Adipocyte (in vitro differentiated cells): ENCODE results near the gene MOB3B.

Experiments
- DNase-seq: peaks from one replicate; pipeline ENCODE4 v3.0.0-alpha.2; 2015; ENCODE audit warnings: low read depth
- H3K27me3 ChIP-seq: replicated peaks from 2 replicates; pipeline ENCODE4 v1.7.0; 2013; ENCODE audit warnings: mild to moderate bottlenecking, low read length, moderate library complexity; ENCODE audit not compliant: control insufficient read depth, insufficient read depth
- H3K36me3 ChIP-seq: 2 replicates; pipeline ENCODE4 v1.7.0; 2013; ENCODE audit warnings: low read length, mild to moderate bottlenecking, moderate library complexity; ENCODE audit not compliant: control insufficient read depth, insufficient read depth, severe bottlenecking
- H3K4me1 ChIP-seq: 2 replicates; pipeline ENCODE4 v1.7.0; 2013; ENCODE audit warnings: mild to moderate bottlenecking, low read length, moderate library complexity; ENCODE audit not compliant: control insufficient read depth, insufficient read depth
- H3K4me3 ChIP-seq: 2 replicates; pipeline ENCODE4 v1.7.0; 2013; ENCODE audit warnings: mild to moderate bottlenecking, low read length, moderate library complexity
- H3K9ac ChIP-seq: 2 replicates; pipeline ENCODE4 v1.7.0; 2013; ENCODE audit warnings: mild to moderate bottlenecking, low read length, moderate library complexity
- H3K9me3 ChIP-seq: 2 replicates; pipeline ENCODE4 v1.7.0; 2013; ENCODE audit warnings: mild to moderate bottlenecking, low read length, moderate library complexity; ENCODE audit not compliant: control insufficient read depth

The MOB3B gene

GRCh38 chr9:27540502-27540901 is 10.9 kb upstream of the MOB3B start:
- peaks cover 26% of the 10 kb centered on the region for H3K4me1 ChIP-seq
- no peak overlapping the region for H3K9ac ChIP-seq
- H3K9me3 ChIP-seq, result no peaks in the 10 kb centered on the region
- peaks cover 4% of the 10 kb centered on the region for H3K36me3 ChIP-seq
- no peaks in the 10 kb centered on the region for H3K27me3 ChIP-seq
- H3K4me3 ChIP-seq, result no peak overlapping the region
- no peak for DNase-seq

- Histone ChIP-seq H3K4me1 (peaks cover 26% of the 10 kb centered on the region), H3K9ac (peak overlapping the region; percentile 28), H3K9me3 (no peaks in the 10 kb centered on the region), H3K27me3 (no peaks in the 10 kb centered on the region), H3K4me3 (peak overlapping the region; percentile 25), H3K36me3 (no peaks in the 10 kb centered on the region)
- DNase-seq, result peak; percentile 91
Measured at GRCh38 chr9:27539479-27540441, 10.1 kb upstream of the MOB3B start.

- Histone ChIP-seq H3K36me3 (no peaks in the 10 kb centered on the region), H3K9ac (no peak overlapping the region), H3K4me1 (peaks cover 31% of the 10 kb centered on the region), H3K27me3 (no peaks in the 10 kb centered on the region), H3K4me3 (no peak overlapping the region), H3K9me3 (no peaks in the 10 kb centered on the region)
- DNase-seq, result no peak
Measured at GRCh38 chr9:27538647-27539046, 9.0 kb upstream of the MOB3B start.

- H3K4me1 ChIP-seq, result peaks cover 31% of the 10 kb centered on the region
- no peak for DNase-seq
- H3K36me3 ChIP-seq, result no peaks in the 10 kb centered on the region
- no peaks in the 10 kb centered on the region for H3K9me3 ChIP-seq
- H3K4me3 ChIP-seq, result no peak overlapping the region
- H3K27me3 ChIP-seq, result no peaks in the 10 kb centered on the region
- H3K9ac ChIP-seq, result no peak overlapping the region
Measured at GRCh38 chr9:27537756-27538155, 8.1 kb upstream of the MOB3B start.

- no peak for DNase-seq
- Histone ChIP-seq H3K9me3 (no peaks in the 10 kb centered on the region), H3K9ac (no peak overlapping the region), H3K36me3 (no peaks in the 10 kb centered on the region), H3K4me3 (no peak overlapping the region), H3K4me1 (peaks cover 26% of the 10 kb centered on the region), H3K27me3 (no peaks in the 10 kb centered on the region)
Measured at GRCh38 chr9:27537027-27537435, 7.4 kb upstream of the MOB3B start.

- DNase-seq, result no peak
- Histone ChIP-seq H3K9ac (no peak overlapping the region), H3K27me3 (no peaks in the 10 kb centered on the region), H3K36me3 (no peaks in the 10 kb centered on the region), H3K9me3 (no peaks in the 10 kb centered on the region), H3K4me1 (peaks cover 26% of the 10 kb centered on the region), H3K4me3 (no peak overlapping the region)
Measured at GRCh38 chr9:27536168-27536567, 6.6 kb upstream of the MOB3B start.

GRCh38 chr9:27535701-27536118 is 6.1 kb upstream of the MOB3B start:
- no peak for DNase-seq

GRCh38 chr9:27534658-27535209 is 5.1 kb upstream of the MOB3B start:
- Histone ChIP-seq H3K27me3 (no peaks in the 10 kb centered on the region), H3K9me3 (no peaks in the 10 kb centered on the region), H3K4me3 (no peak overlapping the region), H3K36me3 (no peaks in the 10 kb centered on the region), H3K4me1 (peaks cover 13% of the 10 kb centered on the region), H3K9ac (no peak overlapping the region)
- DNase-seq, result no peak

More at GRCh38 chr9:27535701-27536118, 6.1 kb upstream of the MOB3B start:
- Histone ChIP-seq H3K9ac (no peak overlapping the region), H3K9me3 (no peaks in the 10 kb centered on the region), H3K4me3 (no peak overlapping the region), H3K36me3 (no peaks in the 10 kb centered on the region), H3K4me1 (peaks cover 23% of the 10 kb centered on the region), H3K27me3 (no peaks in the 10 kb centered on the region)

GRCh38 chr9:27534131-27534530 is 4.5 kb upstream of the MOB3B start:
- Histone ChIP-seq H3K4me1 (peaks cover 7% of the 10 kb centered on the region), H3K36me3 (no peaks in the 10 kb centered on the region), H3K9ac (no peak overlapping the region), H3K4me3 (no peak overlapping the region), H3K9me3 (no peaks in the 10 kb centered on the region), H3K27me3 (no peaks in the 10 kb centered on the region)
- no peak for DNase-seq

- DNase-seq, result no peak
- H3K9me3 ChIP-seq, result no peaks in the 10 kb centered on the region
Measured at GRCh38 chr9:27533311-27533710, 3.7 kb upstream of the MOB3B start.

GRCh38 chr9:27532046-27532445 is 2.4 kb upstream of the MOB3B start:
- no peaks in the 10 kb centered on the region for H3K27me3 ChIP-seq

More at GRCh38 chr9:27533311-27533710, 3.7 kb upstream of the MOB3B start:
- H3K4me1 ChIP-seq, result peaks cover 5% of the 10 kb centered on the region
- H3K36me3 ChIP-seq, result no peaks in the 10 kb centered on the region
- H3K9ac ChIP-seq, result no peak overlapping the region
- H3K27me3 ChIP-seq, result no peaks in the 10 kb centered on the region
- H3K4me3 ChIP-seq, result no peak overlapping the region

More at GRCh38 chr9:27532046-27532445, 2.4 kb upstream of the MOB3B start:
- H3K4me3 ChIP-seq, result no peak overlapping the region
- no peaks in the 10 kb centered on the region for H3K9me3 ChIP-seq
- H3K36me3 ChIP-seq, result no peaks in the 10 kb centered on the region
- H3K9ac ChIP-seq, result no peak overlapping the region
- no peak for DNase-seq
- H3K4me1 ChIP-seq, result peaks cover 8% of the 10 kb centered on the region
